Naive thymus-derived CD4-positive, alpha-beta T cell (primary cell): ENCODE measurements around the gene RBPJ. TPM values are rescaled to one million over a fixed set of nuclear protein-coding genes. Genes with fewer than 3 reads are reported as not detected.

Experiments
- ATAC-seq: fragments of 150-1000 bp; cut with Tn5 transposase; 2 replicates; pipeline ENCODE4 v1.10.0; 2021; ENCODE audit warnings: mild to moderate bottlenecking, moderate library complexity
- CTCF ChIA-PET: fragments of 350-600 bp; sonication (Branson Sonifier 250); formaldehyde crosslinking; loops from one replicate; lab custom pipeline; 2021; ENCODE audit warnings: antibody characterized with exemption; lab: Charles Lee
- POLR2A ChIA-PET: fragments of 350-600 bp; sonication (Branson Sonifier 250); formaldehyde crosslinking; loops from one replicate; lab custom pipeline; 2021; ENCODE audit warnings: antibody characterized with exemption, inconsistent platforms; lab: Charles Lee
- DNase-seq, 9 donors: peaks; one replicate each; pipeline versions ENCODE4 v3.0.0 to v3.0.0-alpha.2; 2020 to 2022; ENCODE audit warnings: mixed read lengths in 1 of 9
- H3K27ac ChIP-seq: one replicate; pipeline ENCODE4 v1.7.0; 2013; ENCODE audit warnings: mild to moderate bottlenecking, low read depth, low read length, moderate library complexity
- H3K27me3 ChIP-seq, 2 donors: one replicate each; pipeline ENCODE4 v1.7.0; 2013; ENCODE audit warnings: low read length in 2 of 2, mild to moderate bottlenecking in 2 of 2, moderate library complexity in 2 of 2; ENCODE audit not compliant: control insufficient read depth in 2 of 2, insufficient read depth in 2 of 2
- H3K36me3 ChIP-seq, 3 experiments: 1 replicate in 2 of 3; 2 replicates in 1 of 3; pipeline ENCODE4 v1.7.0; 2013; ENCODE audit warnings: low read length in 3 of 3, mild to moderate bottlenecking in 3 of 3, moderate library complexity in 1 of 3; ENCODE audit not compliant: insufficient read depth in 3 of 3, control insufficient read depth in 2 of 3
- H3K4me1 ChIP-seq, 2 donors: one replicate each; pipeline ENCODE4 v1.7.0; 2013; ENCODE audit warnings: low read length in 2 of 2, mild to moderate bottlenecking in 2 of 2, moderate library complexity in 1 of 2; ENCODE audit not compliant: control insufficient read depth in 2 of 2, insufficient read depth in 2 of 2
- H3K4me3 ChIP-seq: 2 replicates; pipeline ENCODE4 v1.7.0; 2013; ENCODE audit warnings: mild to moderate bottlenecking, low read length
- H3K9me3 ChIP-seq, 3 experiments: 1 replicate in 2 of 3; 2 replicates in 1 of 3; pipeline ENCODE4 v1.7.0; 2013; ENCODE audit warnings: low read length in 3 of 3; ENCODE audit not compliant: control insufficient read depth in 2 of 3
- H3K27ac Mint-ChIP-seq, 9 donors: one replicate each; pipeline ENCODE4 v1.8.0; 2020 to 2022; ENCODE audit warnings: mixed read lengths in 9 of 9, mild to moderate bottlenecking in 8 of 9, moderate library complexity in 5 of 9, inconsistent platforms in 2 of 9
- H3K27me3 Mint-ChIP-seq, 5 donors: one replicate each; pipeline ENCODE4 v1.8.0; 2021 to 2022; ENCODE audit warnings: mixed read lengths in 5 of 5, mild to moderate bottlenecking in 1 of 5
- H3K36me3 Mint-ChIP-seq, 5 donors: one replicate each; pipeline ENCODE4 v1.8.0; 2020 to 2022; ENCODE audit warnings: mixed read lengths in 5 of 5, mild to moderate bottlenecking in 3 of 5, inconsistent platforms in 1 of 5
- H3K4me1 Mint-ChIP-seq, 7 donors: one replicate each; pipeline ENCODE4 v1.8.0; 2020 to 2022; ENCODE audit warnings: mixed read lengths in 7 of 7, mild to moderate bottlenecking in 3 of 7, inconsistent platforms in 1 of 7
- H3K4me3 Mint-ChIP-seq, 10 donors: one replicate each; pipeline ENCODE4 v1.8.0; 2020 to 2022; ENCODE audit warnings: mild to moderate bottlenecking in 10 of 10, mixed read lengths in 10 of 10, moderate library complexity in 6 of 10, inconsistent platforms in 2 of 10
- H3K9me3 Mint-ChIP-seq, 11 donors: one replicate each; pipeline ENCODE4 v1.8.0; 2020 to 2022; ENCODE audit warnings: mixed read lengths in 11 of 11, mild to moderate bottlenecking in 4 of 11, inconsistent platforms in 1 of 11, moderate library complexity in 1 of 11
- intact Hi-C, 2 donors: fragments of 100-400 bp; cut with micrococcal nuclease; formaldehyde crosslinking; loops; one replicate each; pipeline ENCODE4 v1.15.1; 2023
- polyA plus RNA-seq, 2 donors: library from polyadenylated mRNA; unstranded; fragments of 300-500 nt; fragmentation: Illumina TruSeq; gene quantifications; one replicate each; pipeline ENCODE4 v1.2.3, GENCODE V29; 2021
- total RNA-seq, 6 experiments: library from RNA in 5 of 6; stranded (reverse) in 5 of 6; gene quantifications; 1 replicate in 5 of 6; 2 replicates in 1 of 6; pipeline ENCODE4 v1.2.3 and lab custom pipeline; 2021 to 2026

RBPJ gene
- total and polyA plus RNA-seq, 7 experiments from 2014 or later: 48.1 to 144 (median 68.5) TPM

- peaks cover 40 to 54% (median 46%) of the 10 kb centered on the region in 7 donors for H3K4me1 Mint-ChIP-seq
- no peaks in the 10 kb centered on the region for H3K9me3 ChIP-seq
- intact Hi-C loops: loop anchor here (1.0 to 2.0 kb wide), 5 partner anchors 263 to 1009 kb away; partner anchors contain the start of genes ANAPC4 (in 1 of the 2), TBC1D19 (in 1 of the 2) and ZCCHC4 (in 1 of the 2)
- POLR2A ChIA-PET: no interaction called here
- CTCF ChIA-PET: no interaction called here
- H3K27ac ChIP-seq: peak overlapping the region; percentile 69
- DNase-seq (peak in 7 of 9 donors; percentile 17 to 48 (median 27)), ATAC-seq (no peak)
- H3K4me3 ChIP-seq: peak overlapping the region; percentile 82
- H3K4me3 Mint-ChIP-seq: peak overlapping the region; percentile 89 to 100 (median 97)
- peaks cover 0 to 19% (median 0%) of the 10 kb centered on the region in 5 donors for H3K36me3 Mint-ChIP-seq
- peak overlapping the region; percentile 90 to 99 (median 97) for H3K27ac Mint-ChIP-seq
- peaks cover 10 to 14% of the 10 kb centered on the region in 2 donors for H3K4me1 ChIP-seq
- no peaks in the 10 kb centered on the region for H3K27me3 ChIP-seq
- H3K36me3 ChIP-seq: peaks cover 0 to 6% (median 0%) of the 10 kb centered on the region in 3 experiments
- H3K9me3 Mint-ChIP-seq: peaks cover 0 to 13% (median 2%) of the 10 kb centered on the region in 11 donors
- H3K27me3 Mint-ChIP-seq: no peaks in the 10 kb centered on the region
These were observed 783 bp downstream of the RBPJ start for GRCh38 chr4:26321373-26322221.

- Mint-ChIP-seq H3K27ac (peak overlapping the region in 8 of 9 donors; percentile 29 to 99 (median 95)), H3K36me3 (peaks cover 0 to 13% (median 0%) of the 10 kb centered on the region in 5 donors), H3K9me3 (peaks cover 0 to 7% (median 2%) of the 10 kb centered on the region in 11 donors), H3K27me3 (no peaks in the 10 kb centered on the region), H3K4me1 (peaks cover 41 to 55% (median 49%) of the 10 kb centered on the region in 7 donors), H3K4me3 (peak overlapping the region; percentile 89 to 100 (median 97))
- Histone ChIP-seq H3K27ac (no peak overlapping the region), H3K36me3 (peaks cover 0 to 6% (median 0%) of the 10 kb centered on the region in 3 experiments), H3K4me1 (peaks cover 10 to 14% of the 10 kb centered on the region in 2 donors), H3K9me3 (no peaks in the 10 kb centered on the region), H3K27me3 (no peaks in the 10 kb centered on the region), H3K4me3 (peak overlapping the region; percentile 82)
- ATAC-seq: no peak
- ChIA-PET CTCF (interaction anchor here (0.7 kb wide), 1 partner anchor 103 kb away, joined by 3 read pairs; no protein-coding TSS in a partner anchor), POLR2A (no interaction called here)
- intact Hi-C loops: no loop called here
- no peak for DNase-seq
These were observed 1.5 kb downstream of the RBPJ start for GRCh38 chr4:26322346-26322745.

GRCh38 chr4:26323821-26324220 is 3.0 kb downstream of the RBPJ start:
- Histone ChIP-seq H3K9me3 (no peaks in the 10 kb centered on the region), H3K27me3 (no peaks in the 10 kb centered on the region), H3K36me3 (peaks cover 0 to 6% (median 0%) of the 10 kb centered on the region in 3 experiments), H3K4me1 (peaks cover 10 to 14% of the 10 kb centered on the region in 2 donors), H3K4me3 (no peak overlapping the region), H3K27ac (no peak overlapping the region)
- H3K27ac Mint-ChIP-seq: peak overlapping the region in 2 of 9 donors; percentile 11 to 73
- intact Hi-C loops: loop anchor here in 1 of 2 donors (2.0 kb wide), 1 partner anchor 467 kb away; no protein-coding TSS in a partner anchor
- H3K27me3 Mint-ChIP-seq: no peaks in the 10 kb centered on the region
- ChIA-PET POLR2A (no interaction called here), CTCF (no interaction called here)
- H3K9me3 Mint-ChIP-seq: peaks cover 0 to 3% (median 0%) of the 10 kb centered on the region in 11 donors
- peaks cover 39 to 55% (median 46%) of the 10 kb centered on the region in 7 donors for H3K4me1 Mint-ChIP-seq
- peaks cover 0 to 4% (median 0%) of the 10 kb centered on the region in 5 donors for H3K36me3 Mint-ChIP-seq
- peak overlapping the region in 1 of 10 donors; percentile 96 for H3K4me3 Mint-ChIP-seq
- DNase-seq: no peak
- no peak for ATAC-seq

- H3K27ac Mint-ChIP-seq: peak overlapping the region in 4 of 9 donors; percentile 1 to 53 (median 9)
- H3K27ac ChIP-seq: no peak overlapping the region
- ChIA-PET POLR2A (no interaction called here), CTCF (interaction anchor here (0.5 to 1.3 kb wide), 8 partner anchors 66 to 337 kb away, joined by 3 to 9 read pairs (median 4); no protein-coding TSS in a partner anchor)
- H3K27me3 ChIP-seq: no peaks in the 10 kb centered on the region
- intact Hi-C loops: loop anchor here (1.0 to 5.0 kb wide), 7 partner anchors 85 to 687 kb away; no protein-coding TSS in a partner anchor
- no peaks in the 10 kb centered on the region for H3K9me3 ChIP-seq
- peaks cover 0 to 1% (median 0%) of the 10 kb centered on the region in 11 donors for H3K9me3 Mint-ChIP-seq
- peaks cover 10 to 12% of the 10 kb centered on the region in 2 donors for H3K4me1 ChIP-seq
- H3K36me3 ChIP-seq: peaks cover 0 to 6% (median 0%) of the 10 kb centered on the region in 3 experiments
- H3K4me3 ChIP-seq: no peak overlapping the region
- peaks cover 0 to 4% (median 0%) of the 10 kb centered on the region in 5 donors for H3K36me3 Mint-ChIP-seq
- H3K27me3 Mint-ChIP-seq: no peaks in the 10 kb centered on the region
- DNase-seq: peak in 6 of 9 donors; percentile 16 to 40 (median 26)
- peak overlapping the region in 2 of 10 donors; percentile 4 to 61 for H3K4me3 Mint-ChIP-seq
- peaks cover 41 to 58% (median 53%) of the 10 kb centered on the region in 7 donors for H3K4me1 Mint-ChIP-seq
- peak; percentile 46 for ATAC-seq
These were observed 4.4 kb downstream of the RBPJ start for GRCh38 chr4:26325191-26325590.

GRCh38 chr4:26326791-26327190 is 6.0 kb downstream of the RBPJ start:
- Histone ChIP-seq H3K4me1 (peaks cover 6% of the 10 kb centered on the region in 2 donors), H3K9me3 (no peaks in the 10 kb centered on the region), H3K27ac (no peak overlapping the region), H3K36me3 (no peaks in the 10 kb centered on the region), H3K27me3 (no peaks in the 10 kb centered on the region), H3K4me3 (no peak overlapping the region)
- Mint-ChIP-seq H3K9me3 (no peaks in the 10 kb centered on the region), H3K4me1 (peaks cover 45 to 72% (median 65%) of the 10 kb centered on the region in 7 donors), H3K27ac (peak overlapping the region in 1 of 9 donors; percentile 30), H3K4me3 (peak overlapping the region in 1 of 10 donors; percentile 35), H3K27me3 (no peaks in the 10 kb centered on the region), H3K36me3 (peaks cover 0 to 4% (median 0%) of the 10 kb centered on the region in 5 donors)
- ATAC-seq: no peak
- intact Hi-C loops: loop anchor here in 1 of 2 donors (5.0 kb wide), 2 partner anchors 484 to 686 kb away; no protein-coding TSS in a partner anchor
- ChIA-PET POLR2A (no interaction called here), CTCF (interaction anchor here (0.6 to 1.3 kb wide), 5 partner anchors 8 to 338 kb away, joined by 3 to 12 read pairs (median 4); no protein-coding TSS in a partner anchor)
- DNase-seq: no peak

GRCh38 chr4:26330186-26330787 is 9.5 kb downstream of the RBPJ start:
- CTCF ChIA-PET: interaction anchor here (0.6 to 2.7 kb wide), 15 partner anchors 14 to 1716 kb away, joined by 3 to 9 read pairs (median 4); partner anchors contain the start of gene TBC1D19

More at GRCh38 chr4:26330186-26330787, 9.5 kb downstream of the RBPJ start:
- intact Hi-C loops: loop anchor here (1.0 to 5.0 kb wide), 8 partner anchors 42 to 680 kb away; no protein-coding TSS in a partner anchor
- Mint-ChIP-seq H3K27ac (peak overlapping the region in 2 of 9 donors; percentile 3 to 60), H3K4me1 (peaks cover 30 to 60% (median 52%) of the 10 kb centered on the region in 7 donors), H3K9me3 (no peaks in the 10 kb centered on the region), H3K36me3 (peaks cover 0 to 8% (median 0%) of the 10 kb centered on the region in 5 donors), H3K27me3 (no peaks in the 10 kb centered on the region), H3K4me3 (peak overlapping the region in 4 of 10 donors; percentile 11 to 44 (median 32))
- Histone ChIP-seq H3K27me3 (no peaks in the 10 kb centered on the region), H3K4me1 (no peaks in the 10 kb centered on the region), H3K4me3 (no peak overlapping the region), H3K27ac (no peak overlapping the region), H3K9me3 (no peaks in the 10 kb centered on the region), H3K36me3 (no peaks in the 10 kb centered on the region)
- ATAC-seq (peak; percentile 86), DNase-seq (peak in 7 of 9 donors; percentile 19 to 50 (median 46))
- POLR2A ChIA-PET: interaction anchor here (2.8 kb wide), 1 partner anchor 11 kb away, joined by 9 read pairs; no protein-coding TSS in a partner anchor
